ENCODE results near the gene OPA1. TPM values are rescaled to one million over a fixed set of nuclear protein-coding genes. Genes with fewer than 3 reads are reported as not detected.
A peak's percentile ranks its signal among the peaks of the same experiment; 100 is the strongest.

The OPA1 gene
- total RNA-seq, result 48.5 TPM

- ATAC-seq, result peak; percentile 97
Observed at GRCh38 chr3:193592841-193593667, at the start of gene OPA1. OPA1 (plus strand) TSS chr3:193593208; CDS start chr3:193593378, 170 bp downstream.

- ATAC-seq, result peak; percentile 85
Observed at GRCh38 chr3:193544289-193544688, 48.7 kb upstream of the OPA1 start.

GRCh38 chr3:193545304-193545703 lies 47.7 kb upstream of the OPA1 start:
- ATAC-seq, result no peak

- peak; percentile 69 for ATAC-seq
Observed at GRCh38 chr3:193546129-193546528, 46.9 kb upstream of the OPA1 start.

GRCh38 chr3:193548406-193548805 lies 44.6 kb upstream of the OPA1 start:
- ATAC-seq, result no peak

GRCh38 chr3:193552923-193553322 lies 40.1 kb upstream of the OPA1 start:
- ATAC-seq, result no peak

- no peak for ATAC-seq
Observed at GRCh38 chr3:193553586-193553985, 39.4 kb upstream of the OPA1 start.

- ATAC-seq, result peak; percentile 85
Observed at GRCh38 chr3:193554811-193555210, 38.2 kb upstream of the OPA1 start, which contains the start of gene ATP13A4. ATP13A4 (minus strand) TSS chr3:193554895; CDS start chr3:193554799, 96 bp downstream.

- ATAC-seq, result no peak
Observed at GRCh38 chr3:193556841-193557240, 36.2 kb upstream of the OPA1 start.

- peak; percentile 38 for ATAC-seq
Observed at GRCh38 chr3:193559100-193559499, 33.9 kb upstream of the OPA1 start.

GRCh38 chr3:193560091-193560490 lies 32.9 kb upstream of the OPA1 start:
- no peak for ATAC-seq

GRCh38 chr3:193560870-193561269 lies 32.1 kb upstream of the OPA1 start:
- no peak for ATAC-seq

GRCh38 chr3:193563426-193563825 lies 29.6 kb upstream of the OPA1 start:
- ATAC-seq, result peak; percentile 42

- ATAC-seq, result peak; percentile 82
Observed at GRCh38 chr3:193564012-193564411, 29.0 kb upstream of the OPA1 start.

GRCh38 chr3:193569119-193569518 lies 23.9 kb upstream of the OPA1 start:
- no peak for ATAC-seq

GRCh38 chr3:193572426-193572908 lies 20.5 kb upstream of the OPA1 start:
- ATAC-seq, result peak; percentile 84

GRCh38 chr3:193573403-193574191 lies 19.4 kb upstream of the OPA1 start:
- no peak for ATAC-seq

GRCh38 chr3:193574488-193575070 lies 18.4 kb upstream of the OPA1 start:
- ATAC-seq, result no peak

- peak; percentile 61 for ATAC-seq
Observed at GRCh38 chr3:193585530-193585929, 7.5 kb upstream of the OPA1 start.

- no peak for ATAC-seq
Observed at GRCh38 chr3:193586526-193586925, 6.5 kb upstream of the OPA1 start.

- no peak for ATAC-seq
Observed at GRCh38 chr3:193589129-193589528, 3.9 kb upstream of the OPA1 start.

GRCh38 chr3:193589616-193590015 lies 3.4 kb upstream of the OPA1 start:
- no peak for ATAC-seq

Data from esophagus mucosa (tissue), 1 donor.